GM18499 (cell line): Measurements from ENCODE around the gene BMF.
"Not testable (repeated sequence)": the region's sequence is repeated elsewhere in the genome, so short reads cannot be mapped to it uniquely, and the experiment has no call there.

Experiments
- ATAC-seq: cut with Tn5 transposase; IDR thresholded peaks from one replicate; pipeline ENCODE4 v1.9.1; 2021; ENCODE audit warnings: moderate number of reproducible peaks; ENCODE audit not compliant: insufficient read depth, unreplicated experiment

Gene BMF

DNA sequence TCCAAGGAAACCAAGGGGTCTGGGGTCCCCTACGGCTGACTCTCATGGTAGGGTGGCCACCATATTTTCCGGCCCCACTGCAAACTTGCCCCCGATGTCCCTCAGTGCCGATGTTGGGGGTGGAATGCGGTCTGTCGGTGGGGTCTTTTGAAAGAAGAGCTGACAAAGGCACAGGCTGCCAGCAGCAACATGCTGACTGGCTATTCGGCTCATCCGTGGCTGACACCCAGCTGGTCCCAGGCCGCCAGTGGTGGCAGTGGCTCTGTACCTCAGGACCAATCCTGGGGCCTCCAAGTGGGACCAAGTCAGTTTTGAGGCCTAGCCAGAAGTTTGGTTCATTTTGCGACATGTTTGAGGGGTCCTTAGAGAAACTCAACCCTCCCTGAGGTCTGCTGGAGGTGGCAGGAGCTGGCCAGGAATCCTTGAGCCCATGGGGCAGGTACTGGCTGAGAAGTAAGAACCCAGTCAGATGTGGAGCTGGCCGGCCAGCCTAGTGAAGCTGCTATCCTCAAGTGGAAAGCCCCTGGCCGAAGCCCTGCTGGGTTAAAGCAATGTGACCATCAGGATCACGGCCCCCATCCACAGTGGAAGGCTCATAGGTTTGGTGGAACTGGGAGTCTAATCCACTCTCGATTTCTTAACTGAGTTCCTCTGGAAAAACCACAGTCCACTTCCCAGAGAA is 17.8 kb downstream of the BMF start:
- no peak for ATAC-seq

GRCh38 chr15:40088929-40089755 is 19.5 kb downstream of the BMF start:
- no peak for ATAC-seq

- no peak for ATAC-seq
These were observed 20.4 kb downstream of the BMF start for GRCh38 chr15:40087991-40088928.

- ATAC-seq, result no peak
These were observed 21.4 kb downstream of the BMF start for GRCh38 chr15:40087068-40087810.

DNA sequence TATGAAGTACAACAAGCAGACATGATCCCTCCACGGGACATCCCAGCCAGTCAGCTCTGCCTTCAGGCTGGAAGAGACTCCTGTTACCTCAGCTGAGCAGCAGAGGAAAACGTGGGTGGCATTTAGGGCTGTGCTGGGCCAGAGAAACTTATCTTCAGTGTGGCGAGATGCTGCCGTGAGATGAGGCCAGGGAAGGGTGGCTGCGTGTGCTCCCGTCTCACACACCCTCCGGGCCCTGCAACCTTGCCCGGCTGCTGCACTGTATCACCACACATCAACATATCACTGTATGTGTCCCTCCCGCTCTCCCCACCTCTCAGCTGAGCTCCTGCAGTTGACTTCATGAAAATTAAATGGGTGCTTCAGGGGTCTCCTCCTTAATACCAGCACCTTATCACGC is 23.4 kb downstream of the BMF start:
- no peak for ATAC-seq

DNA sequence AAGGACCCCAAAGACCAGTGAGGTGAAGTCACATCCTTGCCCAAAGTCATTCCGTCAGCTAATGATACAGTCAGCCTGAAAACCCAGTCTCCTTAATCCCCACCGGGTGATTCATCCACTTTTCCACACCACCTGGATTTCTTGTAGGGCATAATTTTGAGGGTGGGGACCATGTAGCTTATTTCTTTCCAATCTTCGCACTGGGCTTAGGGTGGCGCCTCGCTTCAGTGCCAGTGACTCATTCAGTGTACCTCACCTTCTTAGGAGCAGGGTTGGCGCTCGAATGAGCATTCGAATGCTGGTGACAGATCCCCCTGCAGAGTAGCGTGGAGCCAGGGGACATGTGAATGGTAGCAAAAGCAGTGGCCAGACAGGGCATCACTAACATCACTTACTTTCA is 24.0 kb downstream of the BMF start:
- ATAC-seq, result no peak

DNA sequence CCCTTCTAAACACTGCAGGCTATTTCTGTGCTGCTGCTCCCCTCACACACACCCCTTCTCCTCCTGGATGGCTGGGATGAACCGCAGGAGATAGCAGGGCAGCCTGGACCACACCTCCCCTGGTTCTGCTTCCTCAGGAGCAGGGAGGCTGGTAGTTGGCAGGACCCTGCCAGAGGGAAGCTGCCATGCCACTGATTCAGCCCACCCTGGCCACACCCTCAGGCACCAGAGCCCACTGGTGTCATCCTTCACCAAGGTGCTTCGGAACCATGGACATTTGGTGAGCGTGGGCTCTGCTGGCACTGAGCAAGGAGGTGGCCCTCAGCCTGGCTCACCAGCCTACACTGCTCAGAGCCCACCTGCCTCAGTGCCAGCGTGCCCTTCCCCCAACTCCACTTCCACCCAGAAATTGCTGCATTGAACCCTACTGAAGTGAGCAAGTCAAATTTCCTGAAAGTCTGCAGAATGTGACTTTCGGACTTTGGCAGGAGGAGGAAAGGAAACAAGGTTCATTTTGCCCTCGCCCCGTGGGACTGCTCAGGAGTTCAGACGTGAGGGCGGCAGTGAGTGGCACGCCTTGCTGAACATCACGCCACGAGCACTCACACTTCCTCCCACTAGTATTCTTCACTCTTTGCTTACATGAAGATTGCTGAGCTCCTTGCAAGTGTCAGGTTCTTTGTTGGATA is 26.3 kb downstream of the BMF start:
- ATAC-seq, result no peak

DNA sequence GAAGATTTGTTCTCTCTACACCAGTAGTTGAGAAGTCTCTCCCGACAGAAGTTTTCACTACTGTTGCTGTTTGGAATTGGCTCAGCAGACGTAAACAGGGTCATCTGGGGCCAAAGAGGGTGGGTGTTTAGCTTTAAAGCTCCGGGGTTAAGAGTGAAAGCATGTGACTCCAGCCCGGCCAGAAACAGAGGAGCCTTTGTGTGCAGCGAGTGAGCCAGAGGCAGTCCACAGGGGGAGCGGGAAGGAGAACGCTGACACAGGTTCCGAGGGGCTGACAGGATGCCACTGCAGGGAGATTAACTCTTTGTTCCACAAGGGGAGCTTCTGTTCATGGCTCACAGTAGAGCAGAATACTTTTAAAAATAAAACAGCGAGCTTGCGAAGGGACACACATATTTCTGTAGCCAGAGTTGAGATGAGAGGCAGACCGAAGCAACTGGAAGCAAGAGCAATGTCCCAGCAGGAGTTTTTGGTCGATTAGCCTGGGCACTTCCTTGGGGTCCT is 26.9 kb downstream of the BMF start:
- no peak for ATAC-seq

DNA sequence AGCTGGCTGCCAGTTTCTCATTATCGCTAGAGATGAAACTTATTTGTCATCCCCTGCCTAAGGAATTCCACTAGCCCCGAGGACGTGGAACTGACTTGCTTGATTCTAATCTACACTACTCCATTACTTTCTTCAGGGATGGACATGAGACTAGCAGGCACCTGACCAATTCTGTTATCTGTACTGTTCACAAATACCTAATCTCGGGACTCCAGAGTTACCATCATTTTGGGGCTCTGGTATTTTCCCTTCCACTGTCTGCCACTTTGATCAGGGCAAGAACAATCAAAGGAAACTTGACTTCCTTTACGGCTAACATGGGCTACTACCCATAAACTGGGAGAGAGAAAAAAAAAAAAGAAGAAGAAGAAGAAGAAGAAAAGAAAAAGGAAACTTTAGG is 27.8 kb downstream of the BMF start:
- ATAC-seq, result no peak

- ATAC-seq, result no peak
These were observed 28.6 kb downstream of the BMF start for GRCh38 chr15:40080104-40080503.

DNA sequence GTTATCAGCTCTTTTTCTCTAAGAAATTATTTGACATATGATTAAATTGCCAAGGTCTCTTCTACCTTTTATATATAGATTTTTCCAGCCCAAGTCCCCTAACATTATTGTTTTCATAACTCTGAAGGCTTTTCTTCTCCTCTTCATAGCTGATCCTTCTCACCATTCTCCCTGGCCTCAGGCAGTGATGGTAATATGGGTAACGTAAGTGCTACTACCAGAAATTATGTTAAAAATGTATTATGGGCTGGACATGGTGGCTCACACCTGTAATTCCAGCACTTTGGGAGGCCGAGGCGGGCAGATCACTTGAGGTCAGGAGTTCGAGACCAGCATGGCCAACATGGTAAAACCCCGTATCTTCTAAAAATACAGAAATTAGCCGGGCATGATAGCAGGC is 29.2 kb downstream of the BMF start:
- ATAC-seq, result no peak

GRCh38 chr15:40075298-40076044 is 33.2 kb downstream of the BMF start:
- no peak for ATAC-seq

DNA sequence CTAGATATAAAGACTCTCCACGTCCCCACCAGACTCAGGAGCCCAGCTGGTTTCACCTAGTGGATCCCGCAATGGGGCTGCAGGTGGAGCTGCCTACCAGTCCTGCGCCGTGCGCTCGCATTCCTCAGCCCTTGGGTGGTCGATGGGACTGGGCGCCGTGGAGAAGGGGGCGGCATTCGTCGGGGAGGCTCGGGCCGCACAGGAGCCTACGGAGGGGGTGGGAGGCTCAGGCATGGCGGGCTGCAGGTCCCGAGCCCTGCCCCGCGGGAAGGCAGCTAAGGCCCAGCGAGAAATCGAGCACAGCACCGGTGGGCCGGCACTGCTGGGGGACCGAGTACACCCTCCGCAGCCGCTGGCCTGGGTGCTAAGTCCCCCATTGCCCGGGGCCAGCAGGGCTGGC is 34.0 kb downstream of the BMF start:
- ATAC-seq, result not testable (repeated sequence)

DNA sequence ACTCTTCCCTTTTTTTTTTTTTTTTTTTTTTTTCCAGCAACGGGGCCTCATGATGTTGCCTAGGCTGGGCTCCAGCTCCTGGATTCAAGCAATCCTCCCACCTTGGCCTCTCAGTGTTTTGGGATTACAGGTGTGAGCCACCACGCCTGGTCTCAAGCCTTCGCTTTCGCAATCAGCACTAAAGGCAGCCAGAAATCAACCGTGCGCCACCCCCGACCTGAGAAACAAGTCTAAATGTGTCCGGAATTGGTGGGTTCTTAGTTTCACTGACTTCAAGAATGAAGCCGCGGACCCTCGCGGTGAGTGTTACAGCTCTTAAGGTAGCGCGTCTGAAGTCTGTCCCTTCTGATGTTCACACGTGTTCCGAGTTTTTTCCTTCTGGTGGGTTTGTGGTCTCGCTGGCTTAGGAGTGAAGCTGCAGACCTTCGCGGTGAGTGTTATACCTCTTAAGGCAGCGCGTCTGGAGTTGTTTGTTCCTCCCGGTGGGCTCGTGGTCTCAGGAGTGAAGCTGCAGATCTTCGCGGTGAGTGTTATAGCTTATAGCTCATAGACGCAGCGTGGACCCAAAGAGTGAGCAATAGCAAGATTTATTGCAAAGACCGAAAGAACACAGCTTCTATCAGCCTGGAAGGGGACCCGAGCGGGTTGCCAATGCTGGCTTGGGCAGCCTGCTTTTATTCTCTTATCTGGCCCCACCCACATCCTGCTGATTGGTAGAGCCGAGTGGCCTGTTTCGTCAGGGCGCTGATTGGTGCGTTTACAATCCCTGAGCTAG is 34.8 kb downstream of the BMF start:
- ATAC-seq, result not testable (repeated sequence)

- no peak for ATAC-seq
These were observed 36.3 kb downstream of the BMF start for GRCh38 chr15:40072216-40072990.

GRCh38 chr15:40070608-40071218 is 38.0 kb downstream of the BMF start:
- ATAC-seq, result no peak

- ATAC-seq, result no peak
These were observed 38.5 kb downstream of the BMF start for GRCh38 chr15:40070166-40070557.
